OCI-LY7 (cell line): Measurements from ENCODE around the gene HYAL1. TPM values are rescaled to one million over a fixed set of nuclear protein-coding genes. Genes with fewer than 3 reads are reported as not detected.

Experiments used
- BruUV-seq: library from RNA; stranded (reverse); fragments of 400-500 nt; replicated peaks from 2 replicates; lab custom pipeline; 2021; lab: Mats Ljungman, UMichigan
- CTCF ChIA-PET: fragments of 300-600 bp; sonication (Branson Sonifier 250); formaldehyde crosslinking; loops from one replicate; lab custom pipeline; 2022; ENCODE audit warnings: antibody characterized with exemption; ENCODE audit not compliant: unreplicated experiment; lab: Charles Lee
- POLR2A ChIA-PET: fragments of 300-600 bp; sonication (Branson Sonifier 250); formaldehyde crosslinking; loops from one replicate; lab custom pipeline; 2022; ENCODE audit warnings: antibody characterized with exemption; lab: Charles Lee
- DNase-seq: peaks from one replicate; pipeline ENCODE4 v3.0.0-alpha.2; 2015; ENCODE audit warnings: low spot score
- H2AFZ ChIP-seq: fragments of 200-600 bp; sonication (generic), shearing (Covaris generic); 2 replicates; pipeline ENCODE4 v1.6.1; 2014; ENCODE audit warnings: mild to moderate bottlenecking, antibody characterized with exemption, low read length, moderate library complexity
- H3K27ac ChIP-seq: fragments of 200-600 bp; sonication (generic); 2 replicates; pipeline ENCODE4 v1.5.1; 2014; ENCODE audit warnings: mixed run types, low read depth, mild to moderate bottlenecking, moderate library complexity, low read length, inconsistent platforms; ENCODE audit not compliant: poor library complexity, severe bottlenecking
- H3K36me3 ChIP-seq: fragments of 200-600 bp; sonication (generic); 2 replicates; pipeline ENCODE4 v1.6.1; 2014; ENCODE audit warnings: mild to moderate bottlenecking, antibody characterized with exemption, low read length, moderate library complexity, mixed read lengths; ENCODE audit not compliant: insufficient read depth
- H3K4me1 ChIP-seq: fragments of 200-600 bp; sonication (generic); 2 replicates; pipeline ENCODE4 v1.5.1; 2014; ENCODE audit warnings: mild to moderate bottlenecking, low read length; ENCODE audit not compliant: insufficient read depth, poor library complexity, severe bottlenecking
- H3K4me2 ChIP-seq: fragments of 200-600 bp; sonication (generic); 2 replicates; pipeline ENCODE4 v1.6.1; 2014; ENCODE audit warnings: mild to moderate bottlenecking, low read length
- H3K4me3 ChIP-seq: fragments of 200-600 bp; sonication (generic); 2 replicates; pipeline ENCODE4 v1.5.1; 2014; ENCODE audit warnings: mild to moderate bottlenecking, low read depth, low read length; ENCODE audit not compliant: poor library complexity, severe bottlenecking
- H3K79me2 ChIP-seq: fragments of 200-600 bp; sonication (generic); 2 replicates; pipeline ENCODE4 v1.6.1; 2016; ENCODE audit warnings: low read depth, mild to moderate bottlenecking, low read length, moderate library complexity, mixed read lengths; ENCODE audit not compliant: insufficient read depth
- H3K9me2 ChIP-seq: fragments of 200-600 bp; sonication (generic); 2 replicates; pipeline ENCODE4 v1.6.1; 2016; ENCODE audit warnings: mild to moderate bottlenecking, low read length, mixed read lengths; ENCODE audit not compliant: insufficient read depth
- H3K9me3 ChIP-seq: fragments of 200-600 bp; sonication (generic); 2 replicates; pipeline ENCODE4 v1.6.1; 2014; ENCODE audit warnings: mild to moderate bottlenecking, mixed run types, low read length, mixed read lengths
- H4K20me1 ChIP-seq: fragments of 200-600 bp; sonication (generic); 2 replicates; pipeline ENCODE4 v1.6.1; 2014; ENCODE audit warnings: mild to moderate bottlenecking, antibody characterized with exemption, low read length, moderate library complexity, mixed read lengths; ENCODE audit not compliant: insufficient read depth
- CTCF ChIP-seq: fragments of 200-600 bp; sonication (generic); conservative IDR thresholded peaks from 2 replicates; pipeline ENCODE4 v1.5.1; 2014; ENCODE audit warnings: mild to moderate bottlenecking, antibody characterized with exemption, low read length, moderate library complexity, mixed read lengths
- EZH2phosphoT487 ChIP-seq: fragments of 200-600 bp; sonication (generic); IDR thresholded peaks from 2 replicates; pipeline ENCODE4 v1.6.1; 2018; ENCODE audit warnings: low read depth, borderline replicate concordance, mild to moderate bottlenecking, mixed run types, antibody characterized with exemption, low read length, moderate library complexity, mixed read lengths
- intact Hi-C: fragments of 100-400 bp; cut with micrococcal nuclease; formaldehyde crosslinking; loops from one replicate; pipeline ENCODE4 v1.10.0; 2022; ENCODE audit not compliant: unreplicated experiment
- total RNA-seq, 2 experiments: library from RNA; depleted of rRNA in 1 of 2; stranded (reverse); fragments of >200 nt in 1 of 2; shearing (Covaris generic) in 1 of 2; gene quantifications; 2 replicates each; pipeline ENCODE4 v1.2.3, GENCODE V29; 2014 to 2022

Gene HYAL1
- total RNA-seq, 2 experiments from 2014 or later, result 0.36 to 0.85 TPM

GRCh38 chr3:50278123-50278879 lies 25.1 kb downstream of the HYAL1 start:
- Histone ChIP-seq H3K9me2 (no peaks in the 10 kb centered on the region), H2AFZ (no peak overlapping the region), H3K4me3 (no peak overlapping the region), H3K36me3 (no peaks in the 10 kb centered on the region), H3K9me3 (no peaks in the 10 kb centered on the region), H3K4me1 (peaks cover 1% of the 10 kb centered on the region), H4K20me1 (no peaks in the 10 kb centered on the region), H3K79me2 (no peaks in the 10 kb centered on the region), H3K27ac (no peak overlapping the region), H3K4me2 (no peak overlapping the region)
- TF ChIP-seq CTCF (no peak), EZH2phosphoT487 (no peak)
- intact Hi-C loops, result no loop called here
- no TSS peak for BruUV-seq
- POLR2A ChIA-PET, result interaction anchor here (0.9 to 1.2 kb wide), 2 partner anchors 13 to 17 kb away, joined by 3 to 5 read pairs; no protein-coding TSS in a partner anchor
- DNase-seq, result no peak
- CTCF ChIA-PET, result no interaction called here

- BruUV-seq, result no TSS peak
- POLR2A ChIA-PET, result no interaction called here
Measured at GRCh38 chr3:50276762-50277101, 26.6 kb downstream of the HYAL1 start.

More at GRCh38 chr3:50276762-50277101, 26.6 kb downstream of the HYAL1 start:
- no peaks in the 10 kb centered on the region for H3K9me3 ChIP-seq
- no peak for TF ChIP-seq CTCF
- no peak for TF ChIP-seq EZH2phosphoT487
- no peak overlapping the region for H3K4me3 ChIP-seq
- H3K36me3 ChIP-seq, result no peaks in the 10 kb centered on the region
- H3K4me2 ChIP-seq, result no peak overlapping the region
- H3K9me2 ChIP-seq, result no peaks in the 10 kb centered on the region
- no peak overlapping the region for H2AFZ ChIP-seq
- H4K20me1 ChIP-seq, result no peaks in the 10 kb centered on the region
- H3K27ac ChIP-seq, result no peak overlapping the region
- CTCF ChIA-PET, result no interaction called here
- peaks cover 5% of the 10 kb centered on the region for H3K4me1 ChIP-seq
- no peak for DNase-seq
- no peaks in the 10 kb centered on the region for H3K79me2 ChIP-seq
- intact Hi-C loops, result no loop called here
